GM18498 (cell line): ENCODE data around the gene ADGRG6.

Experiments
- ATAC-seq: cut with Tn5 transposase; IDR thresholded peaks from one replicate; pipeline ENCODE4 v1.9.1; 2021; ENCODE audit warnings: mild to moderate bottlenecking, moderate library complexity; ENCODE audit not compliant: unreplicated experiment

Gene ADGRG6

GRCh38 chr6:142320366-142320765 is 18.6 kb downstream of the ADGRG6 start:
- ATAC-seq: no peak

GRCh38 chr6:142321451-142321850 is 19.6 kb downstream of the ADGRG6 start:
- ATAC-seq: no peak

DNA sequence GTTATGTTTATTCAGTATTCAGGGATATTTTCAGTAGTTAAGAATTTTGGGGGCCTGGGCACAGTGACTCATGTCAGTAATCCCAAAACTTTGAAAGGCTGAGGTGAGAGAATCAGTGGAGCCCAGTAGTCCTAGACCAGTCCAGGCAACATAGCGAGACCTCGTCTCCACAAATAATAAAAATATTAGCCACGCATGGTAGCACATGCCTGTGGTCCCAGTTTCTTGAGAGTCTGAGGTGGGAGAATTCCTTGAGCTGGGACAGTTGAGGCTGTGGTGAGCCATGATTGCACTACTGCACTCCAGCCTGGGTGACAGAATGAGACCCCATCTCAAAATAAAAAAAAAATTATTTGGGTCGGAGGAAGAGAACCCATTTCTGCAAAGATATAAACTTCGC is 20.3 kb downstream of the ADGRG6 start:
- ATAC-seq: no peak

DNA sequence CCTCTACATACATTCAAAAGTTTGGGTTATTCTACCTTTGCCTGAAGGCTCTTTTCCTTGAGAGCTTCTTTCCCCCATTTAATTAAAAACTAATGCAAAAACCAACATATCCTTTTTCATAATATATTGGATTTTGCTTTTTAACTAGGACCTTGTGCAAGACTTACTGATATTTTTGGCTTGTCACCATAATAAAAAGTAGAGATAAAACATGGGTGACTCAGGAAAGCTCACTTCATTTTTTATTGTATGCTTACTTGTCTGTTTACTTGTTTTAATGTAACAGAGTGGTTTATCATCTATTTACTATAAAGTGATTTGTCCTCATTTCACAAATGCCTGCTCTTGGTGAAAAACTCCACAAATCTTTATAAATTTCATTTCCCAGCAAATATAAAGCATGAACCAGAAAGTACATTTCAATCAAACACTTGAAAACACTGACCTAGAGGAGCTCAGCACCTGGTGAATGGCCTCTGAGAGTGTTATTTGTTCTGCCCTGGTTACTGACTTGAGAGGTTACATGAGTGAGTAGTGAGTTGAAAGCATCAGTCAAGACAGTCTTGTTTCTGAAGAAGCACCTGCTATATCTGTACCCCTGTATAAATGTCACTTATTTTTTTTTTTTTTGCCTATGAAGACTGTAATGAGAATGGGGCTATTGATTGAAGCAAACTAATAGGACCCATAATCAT is 20.8 kb downstream of the ADGRG6 start:
- no peak for ATAC-seq

GRCh38 chr6:142323377-142323776 is 21.6 kb downstream of the ADGRG6 start:
- ATAC-seq: no peak

GRCh38 chr6:142324111-142324510 is 22.3 kb downstream of the ADGRG6 start:
- ATAC-seq: no peak

- no peak for ATAC-seq
Observed at GRCh38 chr6:142325111-142325510, 23.3 kb downstream of the ADGRG6 start.

DNA sequence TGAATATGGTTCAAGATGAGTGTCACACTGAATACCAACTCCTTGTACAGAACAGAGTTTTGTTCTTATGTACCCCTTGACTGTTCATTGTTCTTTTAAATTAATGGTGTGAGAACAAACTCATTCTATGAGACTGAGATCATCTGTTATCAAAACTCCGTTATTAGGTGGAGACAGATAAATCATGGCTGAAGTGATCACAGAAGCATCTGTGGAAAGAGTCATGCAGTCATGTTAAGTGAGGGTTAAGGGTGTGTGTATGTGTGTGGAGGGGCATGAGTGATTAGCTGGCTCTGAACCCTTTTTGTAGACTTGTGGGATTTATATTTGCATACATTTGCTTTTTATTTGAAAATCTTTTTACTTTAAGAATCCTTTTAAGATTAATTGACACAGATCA is 24.7 kb downstream of the ADGRG6 start:
- no peak for ATAC-seq

DNA sequence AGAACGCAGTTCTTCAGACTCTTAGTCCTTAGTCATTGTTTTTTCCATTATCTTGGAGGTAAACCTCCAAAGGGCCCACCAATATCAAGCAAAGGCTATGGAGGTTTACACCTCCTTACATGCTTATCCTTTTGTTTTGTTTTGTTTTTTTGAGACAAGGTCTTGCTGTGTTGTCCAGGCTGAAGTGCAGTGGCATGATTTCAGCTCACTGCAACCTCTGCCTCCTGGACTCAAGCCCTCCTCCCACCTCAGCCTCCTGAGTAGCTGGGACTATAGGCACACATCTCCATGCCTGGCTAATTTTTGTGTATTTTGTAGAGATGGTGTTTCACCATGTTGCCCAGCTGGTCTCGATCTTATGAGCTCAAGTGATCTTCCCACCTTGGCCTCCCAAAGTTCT is 26.3 kb downstream of the ADGRG6 start:
- no peak for ATAC-seq

GRCh38 chr6:142329486-142330113 is 27.8 kb downstream of the ADGRG6 start:
- no peak for ATAC-seq

DNA sequence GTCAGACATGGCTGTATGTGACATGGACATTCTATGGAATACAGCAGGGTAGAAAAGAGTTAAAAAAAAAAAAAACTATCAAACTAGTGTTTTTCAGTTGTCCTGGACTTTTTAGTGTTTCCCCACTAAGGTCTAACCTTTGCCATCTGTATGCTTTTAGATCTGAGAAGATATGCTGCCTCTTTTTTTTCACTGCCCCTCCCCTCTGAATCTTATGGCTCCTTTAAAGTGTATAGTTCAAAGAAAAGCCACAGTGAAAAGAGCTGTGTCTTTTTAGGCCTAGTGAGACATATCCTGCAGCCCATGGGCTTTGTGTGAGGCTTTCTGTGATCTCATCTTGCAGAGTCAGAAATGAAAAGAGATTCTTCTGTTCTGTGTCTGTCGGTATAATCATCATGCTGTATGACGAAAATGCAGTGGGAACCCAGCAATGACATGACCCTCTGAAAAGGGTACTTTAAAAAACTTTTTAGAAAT is 29.3 kb downstream of the ADGRG6 start:
- ATAC-seq: no peak

GRCh38 chr6:142331601-142332000 is 29.8 kb downstream of the ADGRG6 start:
- ATAC-seq: no peak

GRCh38 chr6:142332393-142333098 is 30.7 kb downstream of the ADGRG6 start:
- no peak for ATAC-seq

DNA sequence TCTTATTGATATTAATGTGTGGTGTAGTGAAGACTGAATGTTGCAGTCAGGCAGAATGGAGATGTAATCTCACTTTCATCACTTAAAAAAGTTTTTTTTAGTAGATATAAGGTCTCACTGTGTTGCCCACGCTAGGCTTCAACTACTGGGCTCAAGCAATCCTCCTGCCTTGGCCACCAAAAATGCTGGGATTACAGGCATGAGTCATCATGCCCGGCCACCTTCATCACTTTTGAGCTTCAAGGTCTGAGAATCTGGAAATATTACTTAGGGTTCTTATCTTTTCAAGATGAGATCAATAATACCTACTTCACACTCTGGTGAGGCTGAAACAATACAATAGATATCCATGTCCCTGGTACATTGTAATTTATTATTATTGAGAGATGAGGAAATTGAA is 31.6 kb downstream of the ADGRG6 start:
- no peak for ATAC-seq

- ATAC-seq: no peak
Observed at GRCh38 chr6:142334294-142334693, 32.5 kb downstream of the ADGRG6 start.

- ATAC-seq: no peak
Observed at GRCh38 chr6:142335415-142335814, 33.6 kb downstream of the ADGRG6 start.

DNA sequence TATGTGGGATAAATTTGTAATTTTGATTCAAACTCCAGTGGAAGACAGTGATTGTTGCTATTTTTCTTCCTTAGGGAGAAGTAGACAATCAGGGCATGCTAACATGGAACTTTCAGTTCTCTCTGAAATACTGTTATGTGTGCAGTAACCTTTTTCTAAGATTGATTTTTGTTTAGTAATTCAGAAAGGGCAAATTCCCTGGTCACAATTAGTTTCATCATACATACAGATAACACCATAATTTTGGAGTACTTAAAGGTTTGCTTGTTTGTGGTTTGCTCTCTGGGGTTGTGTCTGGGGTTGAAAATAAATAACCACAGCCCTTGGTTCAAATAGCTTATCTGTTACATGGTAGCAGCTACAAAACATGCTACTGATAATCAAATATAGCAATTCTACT is 34.4 kb downstream of the ADGRG6 start:
- ATAC-seq: no peak

DNA sequence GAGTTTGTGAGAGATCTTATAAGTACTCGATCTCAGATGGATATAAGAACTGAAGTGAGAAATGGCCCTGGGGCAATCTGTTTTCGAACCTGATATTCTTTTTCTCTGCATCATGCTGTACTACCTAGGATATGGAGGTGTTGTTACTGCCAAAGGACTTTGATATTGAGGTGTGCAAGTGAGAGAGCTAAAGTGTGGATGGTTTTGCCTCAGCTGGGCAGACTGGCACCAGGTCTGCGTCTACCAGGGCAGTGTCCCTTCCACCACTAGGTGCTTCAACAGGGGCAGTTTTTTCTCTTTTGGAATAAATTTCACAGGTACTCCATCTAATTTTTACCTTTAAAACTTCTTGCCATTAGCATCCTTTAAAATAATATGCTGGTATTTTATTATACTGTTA is 35.0 kb downstream of the ADGRG6 start:
- ATAC-seq: no peak

GRCh38 chr6:142339113-142339512 is 37.3 kb downstream of the ADGRG6 start:
- ATAC-seq: no peak

GRCh38 chr6:142339968-142340658 is 38.3 kb downstream of the ADGRG6 start:
- no peak for ATAC-seq

GRCh38 chr6:142341855-142342330 is 40.1 kb downstream of the ADGRG6 start:
- ATAC-seq: no peak
